Gastroesophageal sphincter (tissue), 4 donors: ENCODE measurements around the gene ABI1. TPM values are rescaled to one million over a fixed set of nuclear protein-coding genes. Genes with fewer than 3 reads are reported as not detected.
"Not testable (repeated sequence)": the region's sequence is repeated elsewhere in the genome, so short reads cannot be mapped to it uniquely, and the experiment has no call there.

Experiments used
- ATAC-seq: fragments of 150-250 bp; one replicate; pipeline ENCODE4 v1.9.1; 2016; ENCODE audit warnings: mild to moderate bottlenecking, moderate library complexity
- H3K27ac ChIP-seq, 4 donors: fragments of 200-600 bp; sonication (generic) in 3 of 4; 1 replicate in 3 of 4; 2 replicates in 1 of 4; pipeline ENCODE4 v1.5.1; 2016 to 2019
- H3K27me3 ChIP-seq: fragments of 200-600 bp; sonication (generic); one replicate; pipeline ENCODE4 v1.5.1; 2019
- H3K36me3 ChIP-seq, 2 donors: fragments of 200-600 bp; sonication (generic); one replicate each; pipeline ENCODE4 v1.5.1; 2019; ENCODE audit warnings: control low read depth in 1 of 2
- H3K4me1 ChIP-seq, 3 donors: fragments of 200-600 bp; sonication (generic); 1 replicate in 2 of 3; 2 replicates in 1 of 3; pipeline ENCODE4 v1.5.1; 2016 to 2019; ENCODE audit warnings: control low read depth in 2 of 3
- H3K4me3 ChIP-seq, 2 donors: fragments of 200-600 bp; sonication (generic); one replicate each; pipeline ENCODE4 v1.5.1; 2019; ENCODE audit warnings: mild to moderate bottlenecking in 1 of 2, moderate library complexity in 1 of 2
- H3K9me3 ChIP-seq, 3 donors: fragments of 200-600 bp; sonication (generic); one replicate each; pipeline ENCODE4 v1.5.1; 2017 to 2019; ENCODE audit warnings: control low read depth in 2 of 3
- CTCF ChIP-seq, 4 experiments: fragments of 200-600 bp in 2 of 4; fragments of 450-650 bp in 2 of 4; sonication (generic) in 1 of 4; IDR thresholded peaks; one replicate each; pipeline ENCODE4 v1.5.1; 2017 to 2019; ENCODE audit warnings: antibody characterized with exemption in 4 of 4, mild to moderate bottlenecking in 2 of 4, moderate library complexity in 2 of 4
- EP300 ChIP-seq: sonication (generic); formaldehyde crosslinking; IDR thresholded peaks from one replicate; pipeline ENCODE4 v1.6.1; 2017; ENCODE audit warnings: antibody characterized with exemption, mild to moderate bottlenecking
- POLR2A ChIP-seq, 2 donors: fragments of 450-650 bp; IDR thresholded peaks; one replicate each; pipeline ENCODE4 v1.6.1; 2017; ENCODE audit warnings: antibody characterized with exemption in 2 of 2, mild to moderate bottlenecking in 2 of 2, moderate library complexity in 1 of 2
- POLR2AphosphoS5 ChIP-seq: sonication (generic); formaldehyde crosslinking; IDR thresholded peaks from one replicate; pipeline ENCODE4 v1.6.1; 2017; ENCODE audit warnings: antibody characterized with exemption
- WGBS, 2 donors: methylation state at CpG; one replicate each; pipeline ENCODE4 v1.1.5; 2018; ENCODE audit warnings: low coverage in 1 of 2; 5-methylcytosine and 5-hydroxymethylcytosine counted together
- total RNA-seq, 4 donors: library from RNA; depleted of rRNA; stranded (reverse); fragments of >200 nt; gene quantifications; one replicate each; pipeline ENCODE4 v1.1.0, GENCODE V29; 2016

Gene ABI1
- 10 to 100 TPM; 46.4 to 70.9 (median 50.8) TPM for total RNA-seq

- peak; percentile 95 for ATAC-seq
- TF ChIP-seq CTCF (IDR thresholded peaks at IDR 0.05) (no peak), POLR2A (IDR thresholded peaks at IDR 0.05) (peak; percentile 88 to 90), EP300 (no peak), POLR2AphosphoS5 (peak; percentile 98)
- Histone ChIP-seq H3K27ac (peak within 1 kb of the TSS; percentile 79 to 98 (median 94)), H3K36me3 (no peaks in the 10 kb centered on the region), H3K4me3 (peak within 1 kb of the TSS; percentile 67 to 97), H3K4me1 (peaks cover 2 to 43% (median 21%) of the 10 kb centered on the region in 3 donors), H3K9me3 (no peaks in the 10 kb centered on the region), H3K27me3 (peaks cover 20% of the 10 kb centered on the region)
- 1% methylated on average over 20 to 34 of the region's 59 CpGs for WGBS, 2 donors
These were observed at the start of gene ABI1 for GRCh38 chr10:26860443-26861204. Gene ABI1, minus strand, starts transcription at chr10:26860958. Its CDS starts 95 bp downstream, at chr10:26860863.

- H3K36me3 ChIP-seq: no peaks in the 10 kb centered on the region
- H3K4me1 ChIP-seq: no peaks in the 10 kb centered on the region
- no peak for ATAC-seq
- H3K9me3 ChIP-seq: no peaks in the 10 kb centered on the region
- no peaks in the 10 kb centered on the region for H3K27me3 ChIP-seq
- 68 to 79% methylated on average over 2 of the region's 2 CpGs for WGBS, 2 donors
- no peak for TF ChIP-seq CTCF (IDR thresholded peaks at IDR 0.05)
- TF ChIP-seq POLR2AphosphoS5: no peak
- TF ChIP-seq EP300: no peak
- no peak for TF ChIP-seq POLR2A (IDR thresholded peaks at IDR 0.05)
- H3K27ac ChIP-seq: no peak overlapping the region
- H3K4me3 ChIP-seq: no peak overlapping the region
These were observed 49.0 kb upstream of the ABI1 start for GRCh38 chr10:26909753-26910152.

GRCh38 chr10:26905253-26905781, 44.6 kb upstream of the ABI1 start:
- H3K27me3 ChIP-seq, H3K4me3 ChIP-seq, H3K27ac ChIP-seq, H3K9me3 ChIP-seq, ATAC-seq, H3K4me1 ChIP-seq, H3K36me3 ChIP-seq: not testable (repeated sequence)
- WGBS, 2 donors: 89 to 93% methylated on average over 3 to 6 of the region's 26 CpGs

GRCh38 chr10:26903431-26904217, 42.9 kb upstream of the ABI1 start:
- TF ChIP-seq EP300 (no peak), POLR2A (IDR thresholded peaks at IDR 0.05) (no peak), CTCF (IDR thresholded peaks at IDR 0.05) (no peak), POLR2AphosphoS5 (no peak)
- 21 to 24% methylated on average over 3 of the region's 5 CpGs for WGBS, 2 donors
- H3K36me3 ChIP-seq: no peaks in the 10 kb centered on the region
- no peaks in the 10 kb centered on the region for H3K27me3 ChIP-seq
- no peaks in the 10 kb centered on the region for H3K9me3 ChIP-seq
- H3K27ac ChIP-seq: no peak overlapping the region
- H3K4me1 ChIP-seq: no peaks in the 10 kb centered on the region
- no peak overlapping the region for H3K4me3 ChIP-seq
- ATAC-seq: no peak

- not testable (repeated sequence) for H3K4me1 ChIP-seq, ATAC-seq, H3K36me3 ChIP-seq, H3K4me3 ChIP-seq, H3K27me3 ChIP-seq, H3K27ac ChIP-seq, H3K9me3 ChIP-seq
- 52 to 57% methylated on average over 1 to 3 of the region's 11 CpGs for WGBS, 2 donors
These were observed 31.7 kb upstream of the ABI1 start for GRCh38 chr10:26892306-26892923.
